Pancreas (tissue), 10 donors: ENCODE data around the gene IRAK1. TPM values are rescaled to one million over a fixed set of nuclear protein-coding genes. Genes with fewer than 3 reads are reported as not detected.

Experiments used
- ATAC-seq, 4 donors: fragments of 200-7000 bp; cut with Tn5 transposase; one replicate each; pipeline versions ENCODE4 v1.8.0 to v1.9.1; 2020; ENCODE audit warnings: mild to moderate bottlenecking in 4 of 4, moderate library complexity in 4 of 4
- DNase-seq, 6 donors: peaks; one replicate each; pipeline ENCODE4 v3.0.0-alpha.2; 2020
- FAIRE-seq: peaks from 2 replicates; lab custom pipeline; 2012; peaks lifted over from hg19 to GRCh38; lab: Jason Lieb, UNC
- H3K27ac ChIP-seq, 4 donors: fragments of 200-600 bp; sonication (generic); 1 replicate in 3 of 4; 2 replicates in 1 of 4; pipeline versions ENCODE4 v1.5.0 to v1.8.0; 2020
- H3K27me3 ChIP-seq, 4 donors: fragments of 200-600 bp; one replicate each; pipeline ENCODE4 v1.8.0; 2021
- H3K36me3 ChIP-seq, 3 donors: fragments of 200-600 bp; sonication (generic) in 1 of 3; one replicate each; pipeline versions ENCODE4 v1.5.0 to v1.8.0; 2020 to 2021
- H3K4me1 ChIP-seq, 3 donors: fragments of 200-600 bp; one replicate each; pipeline ENCODE4 v1.8.0; 2021
- H3K4me3 ChIP-seq, 4 donors: fragments of 200-600 bp; sonication (generic) in 2 of 4; one replicate each; pipeline versions ENCODE4 v1.5.0 to v1.8.0; 2020 to 2021
- H3K9me3 ChIP-seq, 4 donors: fragments of 200-600 bp; one replicate each; pipeline ENCODE4 v1.8.0; 2021
- WGBS, 2 donors: extraction: QIAGEN DNeasy Blood & Tissue Kit; methylation state at CpG; one replicate each; pipeline ENCODE4 v1.1.7; 2013; 5-methylcytosine and 5-hydroxymethylcytosine counted together
- intact Hi-C, 3 donors: fragments of 100-400 bp; cut with DNase I; formaldehyde crosslinking; loops; one replicate each; pipeline versions ENCODE4 v1.11.1 to v1.14.2; 2022
- polyA plus RNA-seq, 2 donors: library from polyadenylated mRNA; stranded (reverse); fragments of 200-250 nt; gene quantifications; one replicate each; pipeline ENCODE4 v1.2.3, GENCODE V29; 2013
- total RNA-seq, 6 donors: library from RNA; stranded (reverse); fragmentation: NEBNext Ultra II Directional in 4 of 6; extraction: Animal tissue kit (Norgen Biotek cat#: 25700) in 4 of 6; gene quantifications; one replicate each; pipeline versions ENCODE4 v1.2.1 to v1.2.4, GENCODE V29; 2021 to 2023
- TF ChIP-seq, protein P1 (sequence below), 4 donors: fragments of 200-600 bp; sonication (generic) in 3 of 4; IDR thresholded peaks; one replicate each; pipeline versions ENCODE4 v1.5.0 to v1.8.0; 2021; ENCODE audit warnings: antibody characterized with exemption in 4 of 4
- donor health status: healthy with polysubstance abuse.
- donor health status: DM: no; HTN: no; CAD: no; lungs with moderate emphysema.
- donor health status: DM: no; HTN: no; CAD: no.
- donor health status: control.
- donor health status: control.
- donor health status: Bipolar disorder and iron deficiency.
- donor health status: DM: yes; HTN: yes; CAD: no.
- donor health status: DM: no; HTN: no; CAD: no.
- donor health status: DM: no; HTN: no; CAD: no.
- donor health status: DM: yes; HTN: yes; CAD: no.

The IRAK1 gene
- total and polyA plus RNA-seq, 8 donors, result 35.8 to 103 (median 60.4) TPM

DNA sequence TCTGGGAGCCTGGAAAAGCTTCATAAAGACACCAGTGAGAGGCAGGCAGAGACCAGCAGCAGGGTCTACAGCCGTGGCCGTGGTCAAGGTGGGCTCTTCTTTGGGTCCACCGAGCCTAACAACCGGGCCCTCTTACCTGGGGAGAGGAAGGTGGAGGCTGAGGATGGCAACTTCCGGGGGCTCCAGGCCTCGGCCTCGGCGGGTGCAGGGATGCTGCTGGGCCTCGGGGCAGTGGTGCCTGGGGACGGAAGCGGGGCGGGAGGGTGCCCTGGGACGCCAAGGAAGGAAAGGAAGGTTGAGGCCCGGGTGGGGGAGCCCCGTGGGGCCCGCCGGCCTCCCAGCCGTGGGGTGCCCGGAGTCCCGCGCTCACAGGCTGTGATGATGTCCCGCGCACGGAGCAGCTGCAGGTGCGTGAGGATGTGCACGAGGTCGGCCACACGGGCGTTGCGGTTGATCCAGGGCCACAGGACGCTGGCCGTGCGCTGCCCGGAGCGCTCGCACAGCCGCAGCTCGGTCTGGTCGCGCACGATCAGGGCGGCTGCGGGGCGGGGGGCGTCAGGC, 561 bp downstream of the IRAK1 start:
- Histone ChIP-seq H3K27ac (peak overlapping the region in 3 of 4 donors; percentile 42 to 63 (median 48)), H3K4me1 (no peaks in the 10 kb centered on the region), H3K4me3 (peak overlapping the region; percentile 27 to 68 (median 43)), H3K27me3 (no peaks in the 10 kb centered on the region), H3K36me3 (no peaks in the 10 kb centered on the region), H3K9me3 (no peaks in the 10 kb centered on the region)
- DNase-seq (peak in 1 of 6 donors; percentile 62), ATAC-seq (peak in 1 of 4 donors; percentile 2), FAIRE-seq (no peak)
- intact Hi-C loops, result no loop called here
- 0 to 29% methylated on average over 35 to 45 of the region's 45 CpGs for WGBS, 2 donors
- TF ChIP-seq, protein P1, sequence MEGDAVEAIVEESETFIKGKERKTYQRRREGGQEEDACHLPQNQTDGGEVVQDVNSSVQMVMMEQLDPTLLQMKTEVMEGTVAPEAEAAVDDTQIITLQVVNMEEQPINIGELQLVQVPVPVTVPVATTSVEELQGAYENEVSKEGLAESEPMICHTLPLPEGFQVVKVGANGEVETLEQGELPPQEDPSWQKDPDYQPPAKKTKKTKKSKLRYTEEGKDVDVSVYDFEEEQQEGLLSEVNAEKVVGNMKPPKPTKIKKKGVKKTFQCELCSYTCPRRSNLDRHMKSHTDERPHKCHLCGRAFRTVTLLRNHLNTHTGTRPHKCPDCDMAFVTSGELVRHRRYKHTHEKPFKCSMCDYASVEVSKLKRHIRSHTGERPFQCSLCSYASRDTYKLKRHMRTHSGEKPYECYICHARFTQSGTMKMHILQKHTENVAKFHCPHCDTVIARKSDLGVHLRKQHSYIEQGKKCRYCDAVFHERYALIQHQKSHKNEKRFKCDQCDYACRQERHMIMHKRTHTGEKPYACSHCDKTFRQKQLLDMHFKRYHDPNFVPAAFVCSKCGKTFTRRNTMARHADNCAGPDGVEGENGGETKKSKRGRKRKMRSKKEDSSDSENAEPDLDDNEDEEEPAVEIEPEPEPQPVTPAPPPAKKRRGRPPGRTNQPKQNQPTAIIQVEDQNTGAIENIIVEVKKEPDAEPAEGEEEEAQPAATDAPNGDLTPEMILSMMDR (IDR thresholded peaks at IDR 0.05), result no peak

DNA sequence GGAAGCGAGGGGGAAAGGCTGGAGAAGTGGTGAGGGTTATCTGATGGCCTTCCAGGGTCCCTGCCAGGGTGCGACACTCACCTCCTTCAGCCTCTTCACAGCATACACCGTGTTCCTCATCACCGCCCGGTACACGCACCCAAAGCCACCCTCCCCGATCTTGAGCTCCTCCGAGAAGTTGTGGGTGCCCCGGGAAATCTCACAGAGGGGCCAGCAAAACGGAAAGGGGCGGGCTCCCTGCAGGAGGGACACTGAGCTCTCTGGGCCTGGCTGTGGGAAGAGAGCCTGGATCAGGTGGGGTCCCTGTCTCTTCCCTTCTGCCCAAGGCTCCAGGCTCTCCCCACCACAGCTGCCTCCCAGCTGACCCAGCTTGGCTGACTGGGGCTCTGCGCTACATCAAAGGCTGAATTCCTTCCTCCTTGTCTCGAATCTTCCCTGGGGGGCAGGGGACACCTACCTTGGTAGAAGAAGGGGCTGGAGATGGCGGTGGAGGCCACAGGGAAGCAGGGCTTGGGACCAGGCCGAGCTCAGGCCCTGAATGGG, 1.1 kb downstream of the IRAK1 start:
- 72 to 73% methylated on average over 15 of the region's 15 CpGs for WGBS, 2 donors
- H3K36me3 ChIP-seq, result no peaks in the 10 kb centered on the region
- ATAC-seq (no peak), DNase-seq (peak in 1 of 6 donors; percentile 38), FAIRE-seq (no peak)
- peak overlapping the region; percentile 27 to 68 (median 43) for H3K4me3 ChIP-seq
- H3K27me3 ChIP-seq, result peaks cover 0 to 4% (median 0%) of the 10 kb centered on the region in 4 donors
- TF ChIP-seq, protein P1 (IDR thresholded peaks at IDR 0.05), result no peak
- H3K4me1 ChIP-seq, result no peaks in the 10 kb centered on the region
- H3K27ac ChIP-seq, result peak overlapping the region in 3 of 4 donors; percentile 42 to 63 (median 48)
- intact Hi-C loops, result no loop called here
- no peaks in the 10 kb centered on the region for H3K9me3 ChIP-seq

DNA sequence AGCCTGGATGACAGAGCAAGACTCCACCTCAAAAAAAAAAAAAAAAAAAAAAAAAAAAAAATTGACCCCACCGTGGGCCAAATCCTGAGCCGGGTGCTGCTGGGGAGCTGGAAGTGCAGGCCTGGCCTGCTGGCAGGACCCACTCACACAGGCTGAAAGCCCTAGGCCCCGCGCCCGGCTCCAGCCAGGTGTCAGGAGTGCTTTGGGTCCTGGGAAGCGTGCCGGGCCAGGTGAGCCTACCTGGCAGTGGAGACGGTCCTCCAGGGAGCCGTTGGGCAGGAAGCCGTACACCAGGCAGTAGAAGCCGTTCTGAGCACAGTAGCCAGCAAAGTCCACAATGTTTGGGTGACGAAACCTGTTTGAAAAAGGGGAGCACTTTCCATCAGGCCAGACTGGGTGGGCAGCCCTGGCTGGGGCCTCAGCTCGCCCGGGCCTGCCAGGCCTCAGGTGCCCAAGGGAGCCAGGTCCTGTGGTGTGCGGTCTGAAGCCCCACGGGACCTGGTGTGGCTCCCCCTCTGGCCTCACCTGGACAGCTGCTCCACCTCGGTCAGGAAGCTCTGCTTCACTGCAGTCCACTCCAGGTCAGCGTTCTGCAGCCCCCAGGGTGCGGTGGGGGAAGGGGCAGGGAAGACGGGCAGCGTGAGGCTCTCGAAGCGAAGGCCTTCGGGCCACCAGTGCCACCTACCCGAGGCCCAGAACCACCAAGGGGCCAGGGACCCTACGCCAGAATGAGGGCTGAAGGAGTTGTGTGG, 1.8 kb downstream of the IRAK1 start:
- H3K36me3 ChIP-seq, result no peaks in the 10 kb centered on the region
- TF ChIP-seq, protein P1 (IDR thresholded peaks at IDR 0.05), result no peak
- no peak for ATAC-seq
- FAIRE-seq, result no peak
- intact Hi-C loops, result no loop called here
- 90% methylated on average over 26 of the region's 26 CpGs for WGBS, 2 donors
- no peaks in the 10 kb centered on the region for H3K9me3 ChIP-seq
- DNase-seq, result no peak
- H3K4me3 ChIP-seq, result no peak overlapping the region
- no peak overlapping the region for H3K27ac ChIP-seq
- H3K27me3 ChIP-seq, result peaks cover 0 to 4% (median 0%) of the 10 kb centered on the region in 4 donors
- peaks cover 0 to 5% (median 0%) of the 10 kb centered on the region in 3 donors for H3K4me1 ChIP-seq

DNA sequence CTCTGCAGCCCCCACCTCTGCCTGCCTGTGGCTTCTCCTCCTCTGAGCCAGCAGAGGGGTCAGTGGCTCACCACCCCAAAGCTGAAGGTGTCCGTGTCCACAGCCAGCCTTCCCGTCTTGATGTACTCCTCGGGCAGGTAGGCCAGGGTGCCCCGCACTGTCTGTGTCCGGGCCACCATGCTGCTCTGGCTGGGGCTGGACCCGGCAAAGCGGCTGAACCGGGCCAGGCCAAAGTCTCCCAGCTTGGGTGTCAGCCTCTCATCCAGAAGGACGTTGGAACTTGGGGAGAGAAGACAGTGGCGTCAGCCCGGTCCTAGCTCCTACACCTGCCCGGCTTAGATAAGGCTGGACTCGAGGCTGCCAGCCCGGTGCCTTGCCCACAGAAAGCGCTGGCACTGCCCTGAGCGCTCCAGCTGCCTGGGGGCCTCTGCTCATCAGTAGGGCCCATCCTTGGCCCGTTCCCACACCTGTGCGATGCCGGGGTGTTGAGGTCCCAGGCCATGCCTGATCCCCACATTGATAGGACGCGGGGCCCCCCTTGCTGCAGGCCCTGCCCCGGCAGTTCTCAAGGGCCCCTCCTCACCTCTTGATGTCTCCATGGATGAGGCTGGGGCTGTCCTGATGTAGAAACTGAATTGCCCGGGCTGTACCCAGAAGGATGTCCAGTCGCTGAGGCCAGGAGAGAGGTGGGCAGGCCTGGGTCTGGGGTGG, 3.2 kb downstream of the IRAK1 start:
- WGBS, 2 donors, result 86% methylated on average over 23 to 24 of the region's 24 CpGs

More for the DNA sequence above, 3.2 kb downstream of the IRAK1 start:
- Histone ChIP-seq H3K4me1 (peaks cover 0 to 5% (median 0%) of the 10 kb centered on the region in 3 donors), H3K27ac (no peak overlapping the region), H3K9me3 (no peaks in the 10 kb centered on the region), H3K27me3 (peaks cover 0 to 4% (median 0%) of the 10 kb centered on the region in 4 donors), H3K4me3 (no peak overlapping the region), H3K36me3 (no peaks in the 10 kb centered on the region)
- TF ChIP-seq, protein P1 (IDR thresholded peaks at IDR 0.05), result no peak
- FAIRE-seq (no peak), ATAC-seq (no peak), DNase-seq (peak in 1 of 6 donors; percentile 61)
- intact Hi-C loops, result no loop called here
